ENCODE results near the gene HDHD2. TPM values are rescaled to one million over a fixed set of nuclear protein-coding genes. Genes with fewer than 3 reads are reported as not detected.

HDHD2 gene
- total and polyA plus RNA-seq, 4 donors = 17.0 to 23.0 (median 18.5) TPM

GRCh38 chr18:47108998-47109405, 41.3 kb downstream of the HDHD2 start:
- TF ChIP-seq NR2F2 (IDR thresholded peaks at IDR 0.05) = no peak
- TF ChIP-seq, protein P1, sequence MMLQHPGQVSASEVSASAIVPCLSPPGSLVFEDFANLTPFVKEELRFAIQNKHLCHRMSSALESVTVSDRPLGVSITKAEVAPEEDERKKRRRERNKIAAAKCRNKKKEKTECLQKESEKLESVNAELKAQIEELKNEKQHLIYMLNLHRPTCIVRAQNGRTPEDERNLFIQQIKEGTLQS (IDR thresholded peaks at IDR 0.05) = no peak
- no peak for TF ChIP-seq HNF4A (conservative IDR thresholded peaks at IDR 0.05)
- TF ChIP-seq FOXA1 (IDR thresholded peaks at IDR 0.05) = no peak
- no peak for TF ChIP-seq MAX (IDR thresholded peaks at IDR 0.05)
- TF ChIP-seq FOXA2 (IDR thresholded peaks at IDR 0.05) = no peak
- no peak for TF ChIP-seq REST (IDR thresholded peaks at IDR 0.05)
- TF ChIP-seq SP1 (IDR thresholded peaks at IDR 0.05) = no peak
- TF ChIP-seq, protein P2, sequence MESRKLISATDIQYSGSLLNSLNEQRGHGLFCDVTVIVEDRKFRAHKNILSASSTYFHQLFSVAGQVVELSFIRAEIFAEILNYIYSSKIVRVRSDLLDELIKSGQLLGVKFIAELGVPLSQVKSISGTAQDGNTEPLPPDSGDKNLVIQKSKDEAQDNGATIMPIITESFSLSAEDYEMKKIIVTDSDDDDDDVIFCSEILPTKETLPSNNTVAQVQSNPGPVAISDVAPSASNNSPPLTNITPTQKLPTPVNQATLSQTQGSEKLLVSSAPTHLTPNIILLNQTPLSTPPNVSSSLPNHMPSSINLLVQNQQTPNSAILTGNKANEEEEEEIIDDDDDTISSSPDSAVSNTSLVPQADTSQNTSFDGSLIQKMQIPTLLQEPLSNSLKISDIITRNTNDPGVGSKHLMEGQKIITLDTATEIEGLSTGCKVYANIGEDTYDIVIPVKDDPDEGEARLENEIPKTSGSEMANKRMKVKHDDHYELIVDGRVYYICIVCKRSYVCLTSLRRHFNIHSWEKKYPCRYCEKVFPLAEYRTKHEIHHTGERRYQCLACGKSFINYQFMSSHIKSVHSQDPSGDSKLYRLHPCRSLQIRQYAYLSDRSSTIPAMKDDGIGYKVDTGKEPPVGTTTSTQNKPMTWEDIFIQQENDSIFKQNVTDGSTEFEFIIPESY (IDR thresholded peaks at IDR 0.05) = no peak
- TF ChIP-seq EGR1 (IDR thresholded peaks at IDR 0.05; ENCODE audit: low read depth in 2 of 2) = no peak
- no peak for TF ChIP-seq RAD21 (IDR thresholded peaks at IDR 0.05)
- TF ChIP-seq, protein P3, sequence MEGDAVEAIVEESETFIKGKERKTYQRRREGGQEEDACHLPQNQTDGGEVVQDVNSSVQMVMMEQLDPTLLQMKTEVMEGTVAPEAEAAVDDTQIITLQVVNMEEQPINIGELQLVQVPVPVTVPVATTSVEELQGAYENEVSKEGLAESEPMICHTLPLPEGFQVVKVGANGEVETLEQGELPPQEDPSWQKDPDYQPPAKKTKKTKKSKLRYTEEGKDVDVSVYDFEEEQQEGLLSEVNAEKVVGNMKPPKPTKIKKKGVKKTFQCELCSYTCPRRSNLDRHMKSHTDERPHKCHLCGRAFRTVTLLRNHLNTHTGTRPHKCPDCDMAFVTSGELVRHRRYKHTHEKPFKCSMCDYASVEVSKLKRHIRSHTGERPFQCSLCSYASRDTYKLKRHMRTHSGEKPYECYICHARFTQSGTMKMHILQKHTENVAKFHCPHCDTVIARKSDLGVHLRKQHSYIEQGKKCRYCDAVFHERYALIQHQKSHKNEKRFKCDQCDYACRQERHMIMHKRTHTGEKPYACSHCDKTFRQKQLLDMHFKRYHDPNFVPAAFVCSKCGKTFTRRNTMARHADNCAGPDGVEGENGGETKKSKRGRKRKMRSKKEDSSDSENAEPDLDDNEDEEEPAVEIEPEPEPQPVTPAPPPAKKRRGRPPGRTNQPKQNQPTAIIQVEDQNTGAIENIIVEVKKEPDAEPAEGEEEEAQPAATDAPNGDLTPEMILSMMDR (IDR thresholded peaks at IDR 0.05; ENCODE audit: low read depth, low read length, missing input control) = no peak
- H3K9me3 ChIP-seq (ENCODE audit: control insufficient read depth in 4 of 4, low read length in 3 of 4) = no peaks in the 10 kb centered on the region
- 92% methylated on average over 7 of the region's 7 CpGs for WGBS
- H3K27ac ChIP-seq (ENCODE audit: low read depth in 1 of 2, low read length in 2 of 2) = no peak overlapping the region
- H3K4me1 ChIP-seq (ENCODE audit: control insufficient read depth in 4 of 4, insufficient read depth in 4 of 4, low read length in 3 of 4) = no peaks in the 10 kb centered on the region
- DNase-seq (ENCODE audit: low spot score) = no peak
- H3K27me3 ChIP-seq (ENCODE audit: control insufficient read depth in 4 of 4, insufficient read depth in 4 of 4, low read length in 3 of 4) = no peaks in the 10 kb centered on the region
- no peak overlapping the region for H3K9ac ChIP-seq (ENCODE audit: low read depth in 1 of 2, low read length in 2 of 2)
- no peak overlapping the region for H3K4me3 ChIP-seq (ENCODE audit: low read depth in 1 of 3, low read length in 3 of 3)
- H3K36me3 ChIP-seq (ENCODE audit: control insufficient read depth in 4 of 4, insufficient read depth in 3 of 4, low read depth in 1 of 4, low read length in 3 of 4) = peaks cover 7 to 58% (median 40%) of the 10 kb centered on the region in 4 donors

GRCh38 chr18:47108373-47108772, 41.9 kb downstream of the HDHD2 start:
- TF ChIP-seq EGR1 (IDR thresholded peaks at IDR 0.05; ENCODE audit: low read depth in 2 of 2) (no peak), FOXA2 (IDR thresholded peaks at IDR 0.05) (no peak), RXRA (IDR thresholded peaks at IDR 0.05) (no peak), RAD21 (IDR thresholded peaks at IDR 0.05) (no peak), HNF4G (IDR thresholded peaks at IDR 0.05) (no peak), HNF4A (conservative IDR thresholded peaks at IDR 0.05) (no peak), JUND (IDR thresholded peaks at IDR 0.05) (no peak), FOXA1 (IDR thresholded peaks at IDR 0.05) (no peak)
- TF ChIP-seq, protein P2 (IDR thresholded peaks at IDR 0.05) = no peak
- TF ChIP-seq, protein P1 (IDR thresholded peaks at IDR 0.05) = no peak
- TF ChIP-seq, protein P3 (IDR thresholded peaks at IDR 0.05; ENCODE audit: low read depth, low read length, missing input control) = no peak
- no peak overlapping the region for H3K9ac ChIP-seq (ENCODE audit: low read depth in 1 of 2, low read length in 2 of 2)
- 89% methylated on average over 3 of the region's 3 CpGs for WGBS
- no peaks in the 10 kb centered on the region for H3K4me1 ChIP-seq (ENCODE audit: control insufficient read depth in 4 of 4, insufficient read depth in 4 of 4, low read length in 3 of 4)
- H3K4me3 ChIP-seq (ENCODE audit: low read depth in 1 of 3, low read length in 3 of 3) = no peak overlapping the region
- H3K36me3 ChIP-seq (ENCODE audit: control insufficient read depth in 4 of 4, insufficient read depth in 3 of 4, low read depth in 1 of 4, low read length in 3 of 4) = peaks cover 7 to 55% (median 39%) of the 10 kb centered on the region in 4 donors
- no peaks in the 10 kb centered on the region for H3K27me3 ChIP-seq (ENCODE audit: control insufficient read depth in 4 of 4, insufficient read depth in 4 of 4, low read length in 3 of 4)
- H3K9me3 ChIP-seq (ENCODE audit: control insufficient read depth in 4 of 4, low read length in 3 of 4) = no peaks in the 10 kb centered on the region
- no peak overlapping the region for H3K27ac ChIP-seq (ENCODE audit: low read depth in 1 of 2, low read length in 2 of 2)
- no peak for DNase-seq (ENCODE audit: low spot score)

Measured in liver (tissue), 9 donors.